Measurements from ENCODE around the gene TCEA3. TPM values are rescaled to one million over a fixed set of nuclear protein-coding genes. Genes with fewer than 3 reads are reported as not detected.

Gene TCEA3
- total RNA-seq: 10 to 100 TPM; 26.9 to 66.2 (median 38.2) TPM
- polyA plus RNA-seq: 100 to 1,000 TPM in 2 of 3 donors, 10 to 100 TPM in 1; 75.6 to 222 (median 162) TPM

DNA sequence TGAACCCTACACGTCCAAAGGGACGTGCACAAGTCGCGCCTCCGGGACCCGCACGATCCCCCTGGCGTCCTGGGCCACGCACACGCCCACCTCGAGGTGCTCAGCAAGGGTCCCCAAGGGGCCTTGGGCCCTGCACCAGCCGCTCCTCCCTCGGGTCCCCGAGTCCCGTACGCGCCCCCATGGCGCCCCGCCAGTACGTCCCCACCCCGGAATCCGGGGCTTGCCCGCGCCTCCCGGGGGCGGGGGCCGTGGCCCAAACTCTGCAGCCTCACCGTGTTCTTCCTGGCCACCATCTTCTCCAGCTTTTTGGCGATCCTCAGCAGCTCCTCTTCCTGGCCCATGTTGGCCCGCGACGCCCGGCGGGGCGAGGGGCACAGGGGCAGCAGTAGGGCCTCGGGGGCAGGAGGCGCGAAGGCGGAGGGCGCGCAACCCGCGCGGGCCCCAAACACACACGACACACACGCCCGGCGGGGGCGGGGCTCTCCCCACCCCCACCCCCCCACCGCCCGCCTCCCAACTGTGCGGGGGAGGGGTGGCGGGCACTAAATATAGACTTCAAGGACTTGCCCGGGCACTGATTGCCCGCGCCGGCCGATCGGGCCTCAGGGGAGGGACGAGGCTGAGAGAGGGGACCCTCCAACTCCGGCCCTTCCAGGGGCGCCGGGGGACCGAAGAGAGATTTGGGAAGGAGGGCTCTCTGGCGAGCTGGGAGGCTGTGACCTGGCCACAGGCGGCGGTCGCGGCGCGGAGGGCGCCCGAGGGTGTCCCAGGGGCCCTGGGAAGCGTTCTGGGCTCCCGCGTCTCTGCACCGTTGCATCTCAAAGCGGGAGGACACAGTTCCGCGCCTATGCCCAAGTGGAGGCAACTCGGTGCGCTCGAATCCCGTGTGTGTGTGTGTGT is at the start of gene TCEA3:
TSS of gene TCEA3 (minus strand) at position 456 of the 900 bp plus-strand sequence. CDS start at position 341, 115 bp downstream.
- intact Hi-C loops (cut with DNase I): loop anchor here (2.0 kb wide), 1 partner anchor 58 kb away; no protein-coding TSS in a partner anchor
- 1 to 2% methylated on average over 84 of the region's 84 CpGs for WGBS, 2 donors
- TF ChIP-seq POLR2AphosphoS5 (IDR thresholded peaks at IDR 0.05) (peak in 2 of 4 donors; percentile 57 to 68), EP300 (IDR thresholded peaks at IDR 0.05) (no peak)
- TF ChIP-seq, protein P1, sequence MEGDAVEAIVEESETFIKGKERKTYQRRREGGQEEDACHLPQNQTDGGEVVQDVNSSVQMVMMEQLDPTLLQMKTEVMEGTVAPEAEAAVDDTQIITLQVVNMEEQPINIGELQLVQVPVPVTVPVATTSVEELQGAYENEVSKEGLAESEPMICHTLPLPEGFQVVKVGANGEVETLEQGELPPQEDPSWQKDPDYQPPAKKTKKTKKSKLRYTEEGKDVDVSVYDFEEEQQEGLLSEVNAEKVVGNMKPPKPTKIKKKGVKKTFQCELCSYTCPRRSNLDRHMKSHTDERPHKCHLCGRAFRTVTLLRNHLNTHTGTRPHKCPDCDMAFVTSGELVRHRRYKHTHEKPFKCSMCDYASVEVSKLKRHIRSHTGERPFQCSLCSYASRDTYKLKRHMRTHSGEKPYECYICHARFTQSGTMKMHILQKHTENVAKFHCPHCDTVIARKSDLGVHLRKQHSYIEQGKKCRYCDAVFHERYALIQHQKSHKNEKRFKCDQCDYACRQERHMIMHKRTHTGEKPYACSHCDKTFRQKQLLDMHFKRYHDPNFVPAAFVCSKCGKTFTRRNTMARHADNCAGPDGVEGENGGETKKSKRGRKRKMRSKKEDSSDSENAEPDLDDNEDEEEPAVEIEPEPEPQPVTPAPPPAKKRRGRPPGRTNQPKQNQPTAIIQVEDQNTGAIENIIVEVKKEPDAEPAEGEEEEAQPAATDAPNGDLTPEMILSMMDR (IDR thresholded peaks at IDR 0.05): no peak
- peaks cover 0 to 17% (median 0%) of the 10 kb centered on the region in 4 donors for H3K36me3 ChIP-seq
- DNase-seq: peak; percentile 85
- H3K27ac ChIP-seq: peak within 1 kb of the TSS; percentile 81 to 89 (median 87)
- H3K4me3 ChIP-seq: peak within 1 kb of the TSS; percentile 67 to 79 (median 74)
- no peaks in the 10 kb centered on the region for H3K9me3 ChIP-seq
- H3K27me3 ChIP-seq: no peaks in the 10 kb centered on the region
- peaks cover 0 to 50% (median 38%) of the 10 kb centered on the region in 4 donors for H3K4me1 ChIP-seq

DNA sequence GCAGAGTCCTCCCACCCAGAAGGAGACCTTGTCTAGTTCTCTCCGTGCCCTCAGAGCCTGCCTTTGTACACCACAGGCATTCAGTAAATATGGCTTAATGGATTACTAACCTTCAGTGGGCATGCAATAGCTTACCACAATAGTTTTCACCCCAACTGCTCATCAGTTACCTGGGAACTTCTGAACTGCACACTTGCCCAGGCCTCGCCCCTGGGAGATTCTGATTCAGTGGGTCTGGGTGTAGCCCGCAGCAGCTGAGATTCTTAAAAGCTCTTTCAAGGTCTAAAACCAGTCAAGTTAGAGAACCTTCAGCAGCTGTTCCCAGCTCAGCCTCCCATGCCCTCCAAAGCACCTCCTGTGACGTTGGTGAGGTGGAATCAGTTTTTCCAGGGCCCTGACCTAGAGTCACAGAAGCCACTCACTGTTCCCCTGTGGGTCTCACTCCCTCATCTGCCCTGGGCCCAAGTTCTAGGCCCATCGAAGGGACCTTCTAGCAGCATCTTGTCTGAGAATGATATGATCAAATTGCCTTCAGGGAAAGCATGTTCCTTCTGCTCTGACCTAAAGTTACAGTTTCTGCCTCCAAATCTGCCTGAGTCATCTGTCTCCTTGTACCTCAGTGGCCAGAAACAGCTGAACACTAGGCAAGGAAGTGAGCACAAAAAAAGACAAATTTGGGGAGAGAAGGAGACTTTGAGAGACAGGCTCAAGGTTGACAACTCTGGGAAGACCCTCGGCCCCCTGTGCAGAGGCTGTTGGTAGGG is 48.7 kb upstream of the TCEA3 start:
- Histone ChIP-seq H3K9me3 (no peaks in the 10 kb centered on the region), H3K27me3 (no peaks in the 10 kb centered on the region), H3K4me1 (peaks cover 0 to 31% (median 7%) of the 10 kb centered on the region in 4 donors), H3K4me3 (no peak overlapping the region), H3K36me3 (no peaks in the 10 kb centered on the region), H3K27ac (peak overlapping the region in 1 of 4 donors; percentile 33)
- TF ChIP-seq POLR2A (IDR thresholded peaks at IDR 0.05) (no peak), EP300 (IDR thresholded peaks at IDR 0.05) (no peak), POLR2AphosphoS5 (IDR thresholded peaks at IDR 0.05) (no peak)
- TF ChIP-seq, protein P1 (IDR thresholded peaks at IDR 0.05): no peak
- DNase-seq: no peak
- intact Hi-C loops (cut with DNase I): no loop called here
- WGBS, 2 donors: 77 to 87% methylated on average over 6 of the region's 6 CpGs

DNA sequence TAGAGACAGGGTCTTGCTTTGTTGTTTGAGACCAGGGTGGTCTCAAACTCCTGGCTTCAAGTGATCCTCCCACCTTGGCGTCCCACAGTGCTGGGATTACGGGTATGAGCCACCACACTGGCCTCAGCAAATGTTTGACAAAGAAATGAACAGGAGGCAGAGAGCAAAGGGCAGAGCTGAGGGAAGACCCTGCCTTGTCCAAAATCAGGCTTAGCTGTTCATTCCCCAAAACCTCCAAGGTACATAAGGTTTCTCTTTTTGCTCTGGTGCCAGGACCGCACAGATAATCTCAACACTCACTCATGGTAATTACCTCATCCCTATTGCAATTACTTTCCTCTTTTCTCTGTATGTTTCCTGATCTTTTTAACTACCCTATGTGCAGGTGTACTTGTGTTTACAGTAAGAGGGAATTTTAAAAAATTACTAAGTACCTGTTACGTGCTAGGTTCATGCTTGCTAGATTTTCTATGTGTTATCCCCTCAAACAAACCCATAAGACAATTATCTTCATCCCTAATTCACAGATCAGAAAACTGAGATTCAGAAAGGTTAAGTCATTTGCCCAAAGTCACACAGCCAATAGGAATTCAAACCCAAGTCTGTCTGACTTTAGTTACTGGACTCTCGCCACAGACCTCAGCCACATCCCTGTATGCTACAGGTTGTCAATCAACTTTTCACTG is 47.9 kb upstream of the TCEA3 start:
- Histone ChIP-seq H3K27ac (peak overlapping the region in 1 of 4 donors; percentile 33), H3K36me3 (no peaks in the 10 kb centered on the region), H3K4me3 (no peak overlapping the region), H3K9me3 (no peaks in the 10 kb centered on the region), H3K4me1 (peaks cover 0 to 31% (median 7%) of the 10 kb centered on the region in 4 donors), H3K27me3 (no peaks in the 10 kb centered on the region)
- 60 to 81% methylated on average over 5 of the region's 5 CpGs for WGBS, 2 donors
- intact Hi-C loops (cut with DNase I): no loop called here
- no peak for DNase-seq
- no peak for TF ChIP-seq EP300 (IDR thresholded peaks at IDR 0.05)
- no peak for TF ChIP-seq POLR2A (IDR thresholded peaks at IDR 0.05)
- TF ChIP-seq, protein P1 (IDR thresholded peaks at IDR 0.05): no peak
- no peak for TF ChIP-seq POLR2AphosphoS5 (IDR thresholded peaks at IDR 0.05)

DNA sequence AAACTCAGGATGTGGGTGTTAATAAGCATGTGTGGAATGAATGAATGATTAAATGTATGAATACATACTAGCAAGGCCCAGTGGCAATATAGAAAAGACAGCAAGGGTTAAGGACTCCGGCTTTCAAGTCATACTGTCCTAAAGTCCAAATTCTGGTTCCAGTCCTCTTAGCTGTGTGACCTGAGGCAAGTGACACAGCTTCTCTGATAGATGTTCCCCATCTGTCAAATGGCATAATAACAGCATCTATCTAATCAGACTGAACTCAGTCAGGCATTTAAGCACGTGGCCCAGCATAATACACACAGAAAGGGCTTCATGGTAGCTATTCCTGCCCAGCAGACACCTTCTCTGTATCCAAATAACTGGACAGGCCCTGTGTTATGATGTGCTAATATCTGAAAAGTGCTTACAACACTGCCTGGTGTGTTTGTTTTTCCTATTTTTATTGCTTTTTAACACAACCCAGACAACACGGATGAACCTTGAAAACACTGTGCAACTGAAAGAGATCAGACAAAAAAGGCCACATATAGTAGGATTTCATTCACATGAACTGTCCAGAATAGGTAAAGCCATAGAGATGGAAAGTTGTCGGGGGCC is 47.0 kb upstream of the TCEA3 start:
- DNase-seq: no peak
- Histone ChIP-seq H3K36me3 (no peaks in the 10 kb centered on the region), H3K27ac (peak overlapping the region in 2 of 4 donors; percentile 7 to 73), H3K27me3 (no peaks in the 10 kb centered on the region), H3K9me3 (no peaks in the 10 kb centered on the region), H3K4me1 (peaks cover 0 to 31% (median 7%) of the 10 kb centered on the region in 4 donors), H3K4me3 (no peak overlapping the region)
- intact Hi-C loops (cut with DNase I): no loop called here
- TF ChIP-seq, protein P1 (IDR thresholded peaks at IDR 0.05): no peak
- TF ChIP-seq EP300 (IDR thresholded peaks at IDR 0.05) (no peak), POLR2AphosphoS5 (IDR thresholded peaks at IDR 0.05) (no peak), POLR2A (IDR thresholded peaks at IDR 0.05) (no peak)
- WGBS, 2 donors: 62 to 76% methylated on average over 4 of the region's 4 CpGs

Measured in sigmoid colon (tissue), 7 donors.